ENCODE measurements around the gene GPX6.
"Not testable (repeated sequence)": the region's sequence is repeated elsewhere in the genome, so short reads cannot be mapped to it uniquely, and the experiment has no call there.

GPX6 gene

GRCh38 chr6:28517964-28518363, 2.4 kb upstream of the GPX6 start:
- Histone ChIP-seq H3K27me3 (ENCODE audit: low read length) (no peaks in the 10 kb centered on the region), H3K9me2 (replicated peaks; ENCODE audit: insufficient read depth, low read length) (no peaks in the 10 kb centered on the region), H3K4me2 (ENCODE audit: low read depth, low read length, poor library complexity, severe bottlenecking) (no peak overlapping the region), H3K9me3 (ENCODE audit: insufficient read depth, low read length) (no peaks in the 10 kb centered on the region), H3K27ac (ENCODE audit: low read depth, low read length) (no peak overlapping the region), H4K20me1 (ENCODE audit: low read depth, low read length) (no peaks in the 10 kb centered on the region), H3K4me3 (ENCODE audit: insufficient read depth, low read length, poor library complexity, severe bottlenecking) (no peak overlapping the region), H3K79me2 (ENCODE audit: insufficient read depth, low read length) (no peaks in the 10 kb centered on the region), H3K36me3 (ENCODE audit: low read length) (no peaks in the 10 kb centered on the region), H2AFZ (ENCODE audit: low read depth, low read length, severe bottlenecking) (no peak overlapping the region), H3K9ac (ENCODE audit: low read length) (no peak overlapping the region), H3F3A (ENCODE audit: insufficient read depth) (no peaks in the 10 kb centered on the region)
- TF ChIP-seq EZH2phosphoT487 (conservative IDR thresholded peaks at IDR 0.05; ENCODE audit: low read length) (no peak), CTCF (IDR thresholded peaks at IDR 0.05; ENCODE audit: insufficient read depth, low read length, poor library complexity, severe bottlenecking) (no peak)

- not testable (repeated sequence) for H2AFZ ChIP-seq (ENCODE audit: low read depth, low read length, severe bottlenecking); H3K4me2 ChIP-seq (ENCODE audit: low read depth, low read length, poor library complexity, severe bottlenecking); H3K9me2 ChIP-seq (replicated peaks; ENCODE audit: insufficient read depth, low read length); H3K9ac ChIP-seq (ENCODE audit: low read length); H3K9me3 ChIP-seq (ENCODE audit: insufficient read depth, low read length); H3K4me3 ChIP-seq (ENCODE audit: insufficient read depth, low read length, poor library complexity, severe bottlenecking); H3K27ac ChIP-seq (ENCODE audit: low read depth, low read length); H3F3A ChIP-seq (ENCODE audit: insufficient read depth); H3K36me3 ChIP-seq (ENCODE audit: low read length); H4K20me1 ChIP-seq (ENCODE audit: low read depth, low read length); H3K27me3 ChIP-seq (ENCODE audit: low read length); H3K79me2 ChIP-seq (ENCODE audit: insufficient read depth, low read length)
Observed at GRCh38 chr6:28512387-28512786, 3.2 kb downstream of the GPX6 start.

- H2AFZ ChIP-seq (ENCODE audit: low read depth, low read length, severe bottlenecking) = no peak overlapping the region
- H3K9me2 ChIP-seq (replicated peaks; ENCODE audit: insufficient read depth, low read length) = no peaks in the 10 kb centered on the region
- TF ChIP-seq CTCF (IDR thresholded peaks at IDR 0.05; ENCODE audit: insufficient read depth, low read length, poor library complexity, severe bottlenecking) (no peak), EZH2phosphoT487 (conservative IDR thresholded peaks at IDR 0.05; ENCODE audit: low read length) (no peak)
- H3K4me2 ChIP-seq (ENCODE audit: low read depth, low read length, poor library complexity, severe bottlenecking) = no peak overlapping the region
- H3K9me3 ChIP-seq (ENCODE audit: insufficient read depth, low read length) = no peaks in the 10 kb centered on the region
- H3K4me3 ChIP-seq (ENCODE audit: insufficient read depth, low read length, poor library complexity, severe bottlenecking) = no peak overlapping the region
- no peaks in the 10 kb centered on the region for H3K27me3 ChIP-seq (ENCODE audit: low read length)
- H3K79me2 ChIP-seq (ENCODE audit: insufficient read depth, low read length) = no peaks in the 10 kb centered on the region
- no peaks in the 10 kb centered on the region for H3K36me3 ChIP-seq (ENCODE audit: low read length)
- H3K27ac ChIP-seq (ENCODE audit: low read depth, low read length) = no peak overlapping the region
- H3F3A ChIP-seq (ENCODE audit: insufficient read depth) = no peaks in the 10 kb centered on the region
- no peaks in the 10 kb centered on the region for H4K20me1 ChIP-seq (ENCODE audit: low read depth, low read length)
- no peak overlapping the region for H3K9ac ChIP-seq (ENCODE audit: low read length)
Observed at GRCh38 chr6:28511628-28512300, 3.8 kb downstream of the GPX6 start.

- no peak for TF ChIP-seq EZH2phosphoT487 (conservative IDR thresholded peaks at IDR 0.05; ENCODE audit: low read length)
- no peak for TF ChIP-seq CTCF (IDR thresholded peaks at IDR 0.05; ENCODE audit: insufficient read depth, low read length, poor library complexity, severe bottlenecking)
- Histone ChIP-seq H3F3A (ENCODE audit: insufficient read depth) (no peaks in the 10 kb centered on the region), H3K9ac (ENCODE audit: low read length) (no peak overlapping the region), H3K27me3 (ENCODE audit: low read length) (no peaks in the 10 kb centered on the region), H3K9me2 (replicated peaks; ENCODE audit: insufficient read depth, low read length) (no peaks in the 10 kb centered on the region), H2AFZ (ENCODE audit: low read depth, low read length, severe bottlenecking) (no peak overlapping the region), H3K9me3 (ENCODE audit: insufficient read depth, low read length) (no peaks in the 10 kb centered on the region), H3K4me2 (ENCODE audit: low read depth, low read length, poor library complexity, severe bottlenecking) (no peak overlapping the region), H3K4me3 (ENCODE audit: insufficient read depth, low read length, poor library complexity, severe bottlenecking) (no peak overlapping the region), H3K27ac (ENCODE audit: low read depth, low read length) (no peak overlapping the region), H3K36me3 (ENCODE audit: low read length) (no peaks in the 10 kb centered on the region), H4K20me1 (ENCODE audit: low read depth, low read length) (no peaks in the 10 kb centered on the region), H3K79me2 (ENCODE audit: insufficient read depth, low read length) (no peaks in the 10 kb centered on the region)
Observed at GRCh38 chr6:28506807-28507475, 8.7 kb downstream of the GPX6 start.
